Endothelial cell of umbilical vein (primary cell): ENCODE results near the gene CHP1. TPM values are rescaled to one million over a fixed set of nuclear protein-coding genes. Genes with fewer than 3 reads are reported as not detected.
A peak's percentile ranks its signal among the peaks of the same experiment; 100 is the strongest.

Experiments used
- BruUV-seq: library from RNA; stranded (reverse); fragments of 400-500 nt; replicated peaks from 2 replicates; lab custom pipeline; 2021; lab: Mats Ljungman, UMichigan
- CTCF ChIA-PET: fragments of 300-600, 350-600 bp; sonication (Branson Sonifier 250); formaldehyde crosslinking; loops from one replicate; lab custom pipeline; 2021; ENCODE audit warnings: antibody characterized with exemption, inconsistent platforms; lab: Charles Lee
- POLR2A ChIA-PET: fragments of 300-600, 350-600 bp; sonication (Branson Sonifier 250); formaldehyde crosslinking; loops from one replicate; lab custom pipeline; 2021; ENCODE audit warnings: antibody characterized with exemption, inconsistent platforms; lab: Charles Lee
- DNase-seq: peaks from one replicate; pipeline ENCODE4 v3.0.0-alpha.2; 2011; ENCODE audit warnings: low read depth, low spot score
- FAIRE-seq: peaks from 2 replicates; lab custom pipeline; 2011; peaks lifted over from hg19 to GRCh38; lab: Jason Lieb, UNC
- H2AFZ ChIP-seq: 2 replicates; pipeline ENCODE4 v1.6.0; 2012; ENCODE audit warnings: low read depth, low read length, control low read depth, inconsistent platforms
- H3K27ac ChIP-seq: 2 replicates; pipeline ENCODE4 v1.5.1; 2011; ENCODE audit warnings: low read depth, mild to moderate bottlenecking, control low read depth, low read length, moderate library complexity; ENCODE audit not compliant: insufficient read depth
- H3K27me3 ChIP-seq, 2 experiments: 2 replicates each; pipeline versions ENCODE4 v1.6.0 to v1.6.1; 2011; ENCODE audit warnings: low read length in 2 of 2, mixed read lengths in 1 of 2; ENCODE audit not compliant: control insufficient read depth in 2 of 2, insufficient read depth in 2 of 2
- H3K36me3 ChIP-seq, 2 experiments: 2 replicates in 1 of 2; 3 replicates in 1 of 2; pipeline ENCODE4 v1.5.1; 2011; ENCODE audit warnings: low read length in 2 of 2, mild to moderate bottlenecking in 1 of 2, moderate library complexity in 1 of 2; ENCODE audit not compliant: control insufficient read depth in 2 of 2, insufficient read depth in 2 of 2; ENCODE audit errors: extremely low read depth in 1 of 2
- H3K4me1 ChIP-seq: 3 replicates; pipeline ENCODE4 v1.5.1; 2011; ENCODE audit warnings: mild to moderate bottlenecking, low read length; ENCODE audit not compliant: control insufficient read depth, insufficient read depth; ENCODE audit errors: extremely low read depth
- H3K4me2 ChIP-seq: 2 replicates; pipeline ENCODE4 v1.6.1; 2011; ENCODE audit warnings: low read length, control low read depth, mixed read lengths; ENCODE audit not compliant: insufficient read depth
- H3K4me3 ChIP-seq, 3 experiments: fragments of 200-600 bp in 1 of 3; sonication (generic), shearing (Covaris generic) in 1 of 3; replicated peaks in 1 of 3; 2 replicates each; pipeline ENCODE4 v1.5.1; 2011 to 2016; ENCODE audit warnings: control low read depth in 3 of 3, low read length in 3 of 3, mild to moderate bottlenecking in 2 of 3, inconsistent platforms in 1 of 3, low read depth in 1 of 3, moderate library complexity in 1 of 3; ENCODE audit not compliant: insufficient read depth in 1 of 3
- H3K79me2 ChIP-seq: 2 replicates; pipeline ENCODE4 v1.6.0; 2012; ENCODE audit warnings: low read length, inconsistent platforms; ENCODE audit not compliant: control insufficient read depth, insufficient read depth
- H3K9ac ChIP-seq: replicated peaks from 2 replicates; pipeline ENCODE3; 2011; ENCODE audit warnings: low read length, control low read depth; ENCODE audit not compliant: insufficient read depth; ENCODE audit errors: extremely low read depth
- H3K9me1 ChIP-seq: replicated peaks from 3 replicates; pipeline ENCODE4 v1.6.0; 2011; ENCODE audit warnings: mild to moderate bottlenecking, low read length; ENCODE audit not compliant: control insufficient read depth, insufficient read depth; ENCODE audit errors: extremely low read depth
- H3K9me3 ChIP-seq: replicated peaks from 2 replicates; pipeline ENCODE4 v1.5.1; 2012; ENCODE audit warnings: low read length, inconsistent platforms; ENCODE audit not compliant: control insufficient read depth, insufficient read depth
- H4K20me1 ChIP-seq: replicated peaks from 2 replicates; pipeline ENCODE3; 2011; ENCODE audit warnings: mild to moderate bottlenecking, low read length; ENCODE audit not compliant: control insufficient read depth, insufficient read depth; ENCODE audit errors: extremely low read depth
- CTCF ChIP-seq, 2 donors: IDR thresholded peaks; 1 replicate in 1 of 2; 2 replicates in 1 of 2; pipeline ENCODE4 v1.5.1; 2011; ENCODE audit warnings: low read length in 2 of 2, mild to moderate bottlenecking in 2 of 2, moderate library complexity in 2 of 2, control low read depth in 1 of 2, inconsistent platforms in 1 of 2, low read depth in 1 of 2; ENCODE audit not compliant: insufficient read depth in 1 of 2; ENCODE audit errors: extremely low read depth in 1 of 2
- EZH2 ChIP-seq: IDR thresholded peaks from 2 replicates; pipeline ENCODE4 v1.6.1; 2012; ENCODE audit warnings: borderline replicate concordance, low read depth, mild to moderate bottlenecking, moderate library complexity, low read length, inconsistent platforms; ENCODE audit not compliant: severe bottlenecking
- JUN ChIP-seq: IDR thresholded peaks from 2 replicates; pipeline ENCODE4 v1.6.1; 2011; ENCODE audit warnings: borderline replicate concordance, low read depth; ENCODE audit not compliant: insufficient read length, insufficient read depth
- MAX ChIP-seq: IDR thresholded peaks from 2 replicates; pipeline ENCODE4 v1.6.1; 2011; ENCODE audit not compliant: insufficient read depth, insufficient read length
- MYC ChIP-seq: IDR thresholded peaks from one replicate; pipeline ENCODE4 v1.6.1; 2011; ENCODE audit warnings: mild to moderate bottlenecking, low read depth, low read length
- POLR2A ChIP-seq: IDR thresholded peaks from 2 replicates; pipeline ENCODE4 v1.6.1; 2012; ENCODE audit warnings: low read depth, mild to moderate bottlenecking, control low read depth, low read length
- POLR2AphosphoS5 ChIP-seq: IDR thresholded peaks from 2 replicates; pipeline ENCODE4 v1.6.1; 2012; ENCODE audit warnings: low read depth, mild to moderate bottlenecking, control low read depth, low read length, moderate library complexity; ENCODE audit not compliant: insufficient read depth
- dilution Hi-C: fragments of 300-500 bp; cut with MboI; formaldehyde crosslinking; loops from one replicate; pipeline ENCODE4 v1.15.0; 2019; ENCODE audit warnings: low sequenced_read_pairs; ENCODE audit not compliant: extremely low pct_ligation_motif_present
- intact Hi-C: fragments of 100-400 bp; cut with micrococcal nuclease; formaldehyde crosslinking; loops from one replicate; pipeline ENCODE4 v1.10.0; 2022
- polyA plus RNA-seq, 4 experiments: library from polyadenylated mRNA; depleted of rRNA in 3 of 4; stranded (reverse) in 3 of 4; unstranded in 1 of 4; fragments of >200 nt; gene quantifications; 2 replicates each; pipeline versions ENCODE4 v1.2.1 to v1.2.3, GENCODE V29; 2011 to 2012; ENCODE audit warnings: missing spikeins in 1 of 4
- total RNA-seq: library from RNA; stranded (reverse); gene quantifications from 2 replicates; pipeline ENCODE4 v1.2.3, GENCODE V29; 2021

Gene CHP1
- total and polyA plus RNA-seq, 2 donors (not counting 3 experiments of a cell fraction or from before 2014, with no cell fraction given): 49.1 to 96.2 TPM

- TF ChIP-seq MYC (no peak), MAX (no peak), POLR2AphosphoS5 (no peak), JUN (no peak), POLR2A (no peak), EZH2 (no peak), CTCF (IDR thresholded peaks at IDR 0.05; ENCODE audit: extremely low read depth in 1 of 2, insufficient read depth in 1 of 2, low read depth in 1 of 2, low read length in 2 of 2) (no peak)
- Histone ChIP-seq H3K9me3 (no peaks in the 10 kb centered on the region), H3K36me3 (no peaks in the 10 kb centered on the region), H3K9me1 (no peaks in the 10 kb centered on the region), H3K9ac (peak overlapping the region; percentile 82), H4K20me1 (peaks cover 3% of the 10 kb centered on the region), H3K27ac (peak overlapping the region; percentile 71), H3K4me3 (peak overlapping the region; percentile 73 to 96 (median 87)), H2AFZ (peak overlapping the region; percentile 82), H3K4me1 (peaks cover 15% of the 10 kb centered on the region), H3K79me2 (peaks cover 30% of the 10 kb centered on the region), H3K27me3 (no peaks in the 10 kb centered on the region), H3K4me2 (peak overlapping the region; percentile 99)
- intact Hi-C loops: loop anchor here (1.0 to 5.0 kb wide), 6 partner anchors 51 to 389 kb away; partner anchors contain the start of genes INO80, NUSAP1 and OIP5
- DNase-seq (peak; percentile 47), FAIRE-seq (peak; percentile 68)
- ChIA-PET CTCF (interaction anchor here (0.6 to 1.4 kb wide), 12 partner anchors 9 to 374 kb away, joined by 3 to 7 read pairs (median 4); partner anchors contain the start of genes NUSAP1 and OIP5), POLR2A (interaction anchor here (0.6 to 1.2 kb wide), 2 partner anchors 17 to 18 kb away, joined by 3 to 6 read pairs; no protein-coding TSS in a partner anchor)
- dilution Hi-C loops: no loop called here
- BruUV-seq: TSS peak; percentile 46
Measured at GRCh38 chr15:41231422-41232226, 556 bp downstream of the CHP1 start.
